IMR-90 (cell line): ENCODE results near the gene JPT1. TPM values are rescaled to one million over a fixed set of nuclear protein-coding genes. Genes with fewer than 3 reads are reported as not detected.
"Not testable (repeated sequence)": the region's sequence is repeated elsewhere in the genome, so short reads cannot be mapped to it uniquely, and the experiment has no call there.

Experiments
- ATAC-seq: fragments of 200-7000 bp; cut with Tn5 transposase; 2 replicates; pipeline ENCODE4 v1.9.1; 2020; ENCODE audit warnings: low read depth, mild to moderate bottlenecking, moderate library complexity
- BruUV-seq: library from RNA; stranded (reverse); fragments of 400-500 nt; replicated peaks from 2 replicates; lab custom pipeline; 2021; lab: Mats Ljungman, UMichigan
- CTCF ChIA-PET: fragments of 300-600 bp; formaldehyde crosslinking; extraction: SDS; loops from one replicate; lab custom pipeline; 2021; ENCODE audit warnings: antibody characterized with exemption; lab: Yijun Ruan, JAX
- POLR2A ChIA-PET: fragments of 300-600 bp; sonication (Branson Sonifier 250); formaldehyde crosslinking; loops from one replicate; lab custom pipeline; 2022; ENCODE audit warnings: antibody characterized with exemption; ENCODE audit not compliant: unreplicated experiment; lab: Charles Lee
- DNase-seq: peaks from one replicate; pipeline ENCODE4 v3.0.0; 2013
- H2AFZ ChIP-seq: replicated peaks from 2 replicates; pipeline ENCODE3; 2013; ENCODE audit warnings: low read length, mild to moderate bottlenecking; ENCODE audit not compliant: poor library complexity
- H2AK5ac ChIP-seq: 2 replicates; pipeline ENCODE4 v1.6.1; 2013; ENCODE audit warnings: low read depth, low read length, inconsistent platforms
- H2AK9ac ChIP-seq: replicated peaks from 2 replicates; pipeline ENCODE3; 2013; ENCODE audit warnings: mild to moderate bottlenecking, low read depth, low read length, moderate library complexity; ENCODE audit not compliant: poor library complexity
- H2BK120ac ChIP-seq: 2 replicates; pipeline ENCODE4 v1.6.1; 2013; ENCODE audit warnings: low read depth, low read length, inconsistent platforms
- H2BK15ac ChIP-seq: 3 replicates; pipeline ENCODE4 v1.6.1; 2013; ENCODE audit warnings: low read depth, low read length, inconsistent platforms
- H2BK20ac ChIP-seq: 2 replicates; pipeline ENCODE4 v1.6.1; 2013; ENCODE audit warnings: low read depth, mild to moderate bottlenecking, inconsistent platforms, low read length, moderate library complexity
- H2BK5ac ChIP-seq: 2 replicates; pipeline ENCODE4 v1.6.1; 2013; ENCODE audit warnings: mild to moderate bottlenecking, low read depth, low read length, inconsistent platforms; ENCODE audit not compliant: poor library complexity, severe bottlenecking
- H3K14ac ChIP-seq: replicated peaks from 2 replicates; pipeline ENCODE4 v1.6.1; 2013; ENCODE audit warnings: low read depth, low read length, inconsistent platforms
- H3K18ac ChIP-seq: 2 replicates; pipeline ENCODE4 v1.6.1; 2013; ENCODE audit warnings: low read depth, low read length, control low read depth
- H3K23ac ChIP-seq: 2 replicates; pipeline ENCODE4 v1.6.1; 2013; ENCODE audit warnings: low read depth, low read length, inconsistent platforms
- H3K27ac ChIP-seq: 2 replicates; pipeline ENCODE4 v1.5.1; 2013; ENCODE audit warnings: mild to moderate bottlenecking, control low read depth, low read length; ENCODE audit not compliant: insufficient read depth
- H3K27me3 ChIP-seq: 2 replicates; pipeline ENCODE4 v1.6.1; 2013; ENCODE audit warnings: low read length; ENCODE audit not compliant: control insufficient read depth, insufficient read depth
- H3K36me3 ChIP-seq: 2 replicates; pipeline ENCODE4 v1.6.1; 2013; ENCODE audit warnings: low read length, mixed read lengths; ENCODE audit not compliant: control insufficient read depth, insufficient read depth
- H3K4ac ChIP-seq: 2 replicates; pipeline ENCODE4 v1.6.1; 2013; ENCODE audit warnings: low read depth, low read length, inconsistent platforms
- H3K4me1 ChIP-seq: 2 replicates; pipeline ENCODE4 v1.6.1; 2013; ENCODE audit warnings: low read length, mixed read lengths; ENCODE audit not compliant: control insufficient read depth, insufficient read depth
- H3K4me2 ChIP-seq: 2 replicates; pipeline ENCODE4 v1.6.1; 2013; ENCODE audit warnings: low read depth, mild to moderate bottlenecking, control low read depth, low read length, moderate library complexity
- H3K4me3 ChIP-seq: 2 replicates; pipeline ENCODE4 v1.5.1; 2013; ENCODE audit warnings: low read depth, mild to moderate bottlenecking, control low read depth, low read length, moderate library complexity; ENCODE audit not compliant: insufficient read depth
- H3K56ac ChIP-seq: 2 replicates; pipeline ENCODE4 v1.6.1; 2013; ENCODE audit warnings: low read length, inconsistent platforms; ENCODE audit not compliant: insufficient read depth; ENCODE audit errors: extremely low read depth
- H3K79me1 ChIP-seq, 2 experiments: 2 replicates each; pipeline ENCODE4 v1.6.1; 2013; ENCODE audit warnings: low read length in 2 of 2, inconsistent platforms in 1 of 2, low read depth in 1 of 2
- H3K9ac ChIP-seq: 2 replicates; pipeline ENCODE4 v1.6.1; 2013; ENCODE audit warnings: low read depth, low read length, control low read depth
- H3K9me1 ChIP-seq: 2 replicates; pipeline ENCODE4 v1.6.1; 2013; ENCODE audit warnings: low read length, inconsistent platforms; ENCODE audit not compliant: insufficient read depth
- H3K9me3 ChIP-seq: 2 replicates; pipeline ENCODE4 v1.6.1; 2013; ENCODE audit warnings: low read length; ENCODE audit not compliant: control insufficient read depth, insufficient read depth
- H4K20me1 ChIP-seq: 2 replicates; pipeline ENCODE4 v1.6.1; 2013; ENCODE audit warnings: low read length, inconsistent platforms; ENCODE audit not compliant: insufficient read depth
- H4K5ac ChIP-seq: 2 replicates; pipeline ENCODE4 v1.6.1; 2013; ENCODE audit warnings: mild to moderate bottlenecking, low read depth, low read length, control low read depth
- H4K8ac ChIP-seq, 2 experiments: 2 replicates each; pipeline ENCODE4 v1.6.1; 2013; ENCODE audit warnings: low read depth in 2 of 2, low read length in 2 of 2, control low read depth in 1 of 2, inconsistent platforms in 1 of 2
- H4K91ac ChIP-seq: 2 replicates; pipeline ENCODE4 v1.6.1; 2013; ENCODE audit warnings: low read depth, low read length, inconsistent platforms; ENCODE audit not compliant: insufficient read depth
- WGBS, 2 experiments: methylation state at CpG; one replicate each; pipeline versions ENCODE4 v1.1.5 to v1.1.7; 2013; ENCODE audit warnings: missing lambda C conversion rate in 2 of 2; ENCODE audit not compliant: insufficient read length in 1 of 2; ENCODE audit errors: extremely low coverage in 2 of 2; 5-methylcytosine and 5-hydroxymethylcytosine counted together
- dilution Hi-C: fragments of 300-500 bp; cut with HindIII; formaldehyde crosslinking; loops from one replicate; pipeline ENCODE4 v1.14.3; 2018; ENCODE audit warnings: low sequenced_read_pairs; ENCODE audit not compliant: unreplicated experiment
- in situ Hi-C: fragments of 300-500 bp; cut with MboI; formaldehyde crosslinking; loops from 3 replicates; pipeline ENCODE4 v1.14.3; 2019; ENCODE audit warnings: low sequenced_read_pairs, inconsistent platforms, mixed read lengths
- intact Hi-C: fragments of 100-400 bp; cut with micrococcal nuclease; formaldehyde crosslinking; loops from 2 replicates; pipeline ENCODE4 v1.10.0; 2022
- polyA plus RNA-seq, 3 experiments: library from polyadenylated mRNA; depleted of rRNA; stranded (reverse); fragments of >200 nt; gene quantifications; 2 replicates each; pipeline ENCODE4 v1.2.3, GENCODE V29; 2012; ENCODE audit warnings: low replicate concordance in 1 of 3
- total RNA-seq: library from RNA; depleted of rRNA; stranded (reverse); fragments of >200 nt; gene quantifications from 2 replicates; pipeline ENCODE4 v1.2.3, GENCODE V29; 2012

JPT1 gene
- total and polyA plus RNA-seq, 2 of the 4 experiments (the other 2 are of a cell fraction) = 118 to 272 TPM

DNA sequence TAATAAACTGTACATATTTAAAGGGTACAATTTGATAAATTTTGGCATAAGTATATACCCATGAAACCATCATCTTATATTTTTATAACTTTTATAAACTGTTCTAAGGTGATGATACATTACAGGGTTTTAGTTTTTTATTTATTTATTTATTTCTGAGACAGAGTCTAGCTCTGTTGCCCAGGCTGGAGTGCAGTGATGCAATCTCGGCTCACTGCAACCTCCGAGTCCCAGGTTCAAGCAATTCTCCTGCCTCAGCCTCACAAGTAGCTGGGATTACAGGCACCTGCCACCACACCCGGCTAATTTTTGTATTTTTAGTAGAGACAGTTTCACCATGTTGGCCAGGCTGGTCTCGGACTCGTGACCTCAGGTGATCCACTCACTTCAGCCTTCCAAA, 26.4 kb downstream of the JPT1 start:
- peaks cover 27% of the 10 kb centered on the region for H3K9me1 ChIP-seq
- H3K27me3 ChIP-seq, H2AFZ ChIP-seq, H4K5ac ChIP-seq, H2AK9ac ChIP-seq, in situ Hi-C loops, dilution Hi-C loops, H3K56ac ChIP-seq, H4K91ac ChIP-seq, H2BK20ac ChIP-seq, H2BK15ac ChIP-seq, BruUV-seq, H2BK120ac ChIP-seq, H3K9ac ChIP-seq, H3K4me3 ChIP-seq, H4K8ac ChIP-seq, H3K27ac ChIP-seq, H2BK5ac ChIP-seq, intact Hi-C loops, H3K18ac ChIP-seq, H3K4me2 ChIP-seq, H3K4ac ChIP-seq, POLR2A ChIA-PET, DNase-seq, H3K23ac ChIP-seq, H3K14ac ChIP-seq, H3K4me1 ChIP-seq, H2AK5ac ChIP-seq, ATAC-seq, H3K9me3 ChIP-seq: not testable (repeated sequence)
- H4K20me1 ChIP-seq = peaks cover 12% of the 10 kb centered on the region
- 100% methylated on average over 2 of the region's 5 CpGs; no CpG with 5 or more reads in 1 of the 2 experiments for WGBS, 2 experiments
- peaks cover 12 to 66% of the 10 kb centered on the region in 2 experiments for H3K79me1 ChIP-seq
- H3K36me3 ChIP-seq = peaks cover 15% of the 10 kb centered on the region
- CTCF ChIA-PET = interaction anchor here (0.9 kb wide), 1 partner anchor 68 kb away, joined by 11 read pairs; no protein-coding TSS in a partner anchor
